Right lobe of liver (tissue), 4 donors: ENCODE measurements around the gene HIVEP2.

Source experiments
- CTCF ChIP-seq, 4 donors: fragments of 200-600 bp in 3 of 4; fragments of 450-650 bp in 1 of 4; IDR thresholded peaks; one replicate each; pipeline versions ENCODE4 v1.5.1 to v1.8.0; 2016 to 2022; ENCODE audit warnings: antibody characterized with exemption in 4 of 4, mild to moderate bottlenecking in 2 of 4
- POLR2A ChIP-seq: fragments of 450-650 bp; IDR thresholded peaks from one replicate; pipeline ENCODE4 v1.6.1; 2017; ENCODE audit warnings: antibody characterized with exemption, mild to moderate bottlenecking
- donor health status: DM: no; HTN: no; CAD: no.
- donor health status: DM: no; HTN: no; CAD: no.
- donor health status: DM: no; HTN: yes; CAD: no.

- no peak for TF ChIP-seq CTCF (IDR thresholded peaks at IDR 0.05)
- TF ChIP-seq POLR2A = no peak
Measured at GRCh38 chr6:142913511-142914047, 31.4 kb downstream of the HIVEP2 start.
